WTC11 (cell line): ENCODE measurements around the gene DPF1. TPM values are rescaled to one million over a fixed set of nuclear protein-coding genes. Genes with fewer than 3 reads are reported as not detected.

Experiments
- ATAC-seq: fragments of 200-7000 bp; cut with Tn5 transposase; 2 replicates; pipeline ENCODE4 v1.10.0; 2021; ENCODE audit warnings: mild to moderate bottlenecking, moderate library complexity
- CTCF ChIA-PET: fragments of 300-600 bp; sonication (Branson Sonifier 250); formaldehyde crosslinking; loops from one replicate; lab custom pipeline; 2021; ENCODE audit warnings: antibody characterized with exemption; lab: Charles Lee
- POLR2A ChIA-PET: fragments of 350-600 bp; sonication (Branson Sonifier 250); formaldehyde crosslinking; loops from one replicate; lab custom pipeline; 2021; ENCODE audit warnings: antibody characterized with exemption; lab: Charles Lee
- DNase-seq: peaks from one replicate; pipeline ENCODE4 v3.0.0; 2021; ENCODE audit warnings: low spot score
- H3K27ac Mint-ChIP-seq: 2 replicates; pipeline ENCODE4 v1.8.0; 2021; ENCODE audit warnings: mixed read lengths
- H3K27me3 Mint-ChIP-seq: 2 replicates; pipeline ENCODE4 v1.8.0; 2021; ENCODE audit warnings: low read depth, mild to moderate bottlenecking, moderate library complexity, mixed read lengths
- H3K36me3 Mint-ChIP-seq: 2 replicates; pipeline ENCODE4 v1.8.0; 2021; ENCODE audit warnings: mixed read lengths
- H3K4me1 Mint-ChIP-seq: 2 replicates; pipeline ENCODE4 v1.8.0; 2022; ENCODE audit warnings: mixed read lengths
- H3K4me3 Mint-ChIP-seq: 2 replicates; pipeline ENCODE4 v1.8.0; 2021; ENCODE audit warnings: mild to moderate bottlenecking, moderate library complexity, mixed read lengths
- H3K9me3 Mint-ChIP-seq: 2 replicates; pipeline ENCODE4 v1.8.0; 2021; ENCODE audit warnings: mixed read lengths
- ATF1 ChIP-seq: sonication (generic); formaldehyde crosslinking; IDR thresholded peaks from 2 replicates; pipeline ENCODE4 v1.8.1; 2023; ENCODE audit warnings: mild to moderate bottlenecking, moderate library complexity, missing genetic modification reagents
- CBFB ChIP-seq: sonication (generic); formaldehyde crosslinking; IDR thresholded peaks from 2 replicates; pipeline ENCODE4 v1.8.1; 2022; ENCODE audit warnings: mild to moderate bottlenecking, low read depth, missing genetic modification reagents
- CREM ChIP-seq: sonication (generic); formaldehyde crosslinking; IDR thresholded peaks from 2 replicates; pipeline ENCODE4 v1.8.1; 2022; ENCODE audit warnings: mild to moderate bottlenecking, missing genetic modification reagents, moderate library complexity
- GTF2I ChIP-seq: fragments of 250-450 bp; sonication (Bioruptor Pico); conservative IDR thresholded peaks from 2 replicates; pipeline ENCODE4 v1.4.0; 2021; ENCODE audit warnings: mild to moderate bottlenecking
- HMGA2 ChIP-seq: fragments of 250-450 bp; sonication (Bioruptor Pico); IDR thresholded peaks from 2 replicates; pipeline ENCODE4 v1.4.0; 2021; ENCODE audit warnings: mild to moderate bottlenecking, moderate library complexity
- NR2C2 ChIP-seq: sonication (generic); formaldehyde crosslinking; IDR thresholded peaks from 2 replicates; pipeline ENCODE4 v1.8.0; 2022; ENCODE audit warnings: mild to moderate bottlenecking, missing genetic modification reagents
- PRRX2 ChIP-seq: fragments of 250-450 bp; sonication (Bioruptor Pico); IDR thresholded peaks from 2 replicates; pipeline ENCODE4 v1.8.0; 2021; ENCODE audit warnings: mild to moderate bottlenecking
- RORB ChIP-seq: fragments of 250-450 bp; sonication (Bioruptor Pico); IDR thresholded peaks from 2 replicates; pipeline ENCODE4 v1.9.0; 2021; ENCODE audit warnings: mild to moderate bottlenecking
- ZBTB21 ChIP-seq: sonication (generic); formaldehyde crosslinking; IDR thresholded peaks from 2 replicates; pipeline ENCODE4 v1.8.1; 2023; ENCODE audit warnings: mild to moderate bottlenecking, missing genetic modification reagents, borderline replicate concordance
- ZNF121 ChIP-seq: sonication (generic); formaldehyde crosslinking; IDR thresholded peaks from 2 replicates; pipeline ENCODE4 v1.8.0; 2023; ENCODE audit warnings: missing genetic modification reagents
- ZNF423 ChIP-seq: fragments of 250-450 bp; sonication (Bioruptor Pico); IDR thresholded peaks from 2 replicates; pipeline ENCODE4 v2.1.2; 2022; ENCODE audit warnings: mild to moderate bottlenecking, moderate library complexity
- total RNA-seq: library from RNA; stranded (reverse); gene quantifications from 3 replicates; pipeline ENCODE4 v1.2.3, GENCODE V29; 2021
- TF ChIP-seq, protein P1 (sequence below): sonication (generic); formaldehyde crosslinking; IDR thresholded peaks from 2 replicates; pipeline ENCODE4 v1.8.1; 2023; ENCODE audit warnings: mild to moderate bottlenecking, missing genetic modification reagents
- TF ChIP-seq, protein P2 (sequence below): fragments of 250-450 bp; sonication (Bioruptor Pico); IDR thresholded peaks from 2 replicates; pipeline ENCODE4 v1.9.0; 2021; ENCODE audit warnings: mild to moderate bottlenecking
- TF ChIP-seq, protein P3 (sequence below): sonication (generic); formaldehyde crosslinking; IDR thresholded peaks from 2 replicates; pipeline ENCODE4 v1.8.0; 2022; ENCODE audit warnings: mild to moderate bottlenecking, missing genetic modification reagents
- TF ChIP-seq, protein P4 (sequence below): fragments of 250-450 bp; sonication (Bioruptor Pico); conservative IDR thresholded peaks from 2 replicates; pipeline ENCODE4 v1.9.0; 2021; ENCODE audit warnings: mild to moderate bottlenecking
- TF ChIP-seq, protein P5 (sequence below): sonication (generic); formaldehyde crosslinking; IDR thresholded peaks from 2 replicates; pipeline ENCODE4 v1.8.0; 2022; ENCODE audit warnings: mild to moderate bottlenecking, missing genetic modification reagents

Gene DPF1
- total RNA-seq, 1 experiment from 2014 or later = 6.8 TPM

DNA sequence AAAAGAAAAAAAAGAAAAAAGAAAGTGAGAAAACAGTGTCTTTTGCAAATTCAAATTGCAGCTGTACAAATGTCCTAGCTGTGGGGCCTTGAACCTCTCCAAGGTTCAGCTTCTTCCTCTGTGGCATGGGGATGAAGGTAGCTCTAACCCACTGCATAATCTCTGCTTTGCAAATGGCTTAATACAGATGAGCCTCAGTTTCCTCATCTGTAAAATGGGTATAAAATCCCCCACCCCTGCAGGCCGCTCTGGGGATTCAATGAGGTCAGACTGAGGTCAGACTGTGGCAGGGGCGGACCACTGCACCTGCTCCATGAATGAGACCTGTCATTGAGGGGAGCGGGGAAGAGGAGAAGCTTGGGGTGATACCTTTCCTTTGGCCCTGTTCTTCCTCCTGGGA lies 5.8 kb downstream of the DPF1 start:
- no peak for TF ChIP-seq CREM (CRISPR knock-in tag)
- TF ChIP-seq, protein P1, sequence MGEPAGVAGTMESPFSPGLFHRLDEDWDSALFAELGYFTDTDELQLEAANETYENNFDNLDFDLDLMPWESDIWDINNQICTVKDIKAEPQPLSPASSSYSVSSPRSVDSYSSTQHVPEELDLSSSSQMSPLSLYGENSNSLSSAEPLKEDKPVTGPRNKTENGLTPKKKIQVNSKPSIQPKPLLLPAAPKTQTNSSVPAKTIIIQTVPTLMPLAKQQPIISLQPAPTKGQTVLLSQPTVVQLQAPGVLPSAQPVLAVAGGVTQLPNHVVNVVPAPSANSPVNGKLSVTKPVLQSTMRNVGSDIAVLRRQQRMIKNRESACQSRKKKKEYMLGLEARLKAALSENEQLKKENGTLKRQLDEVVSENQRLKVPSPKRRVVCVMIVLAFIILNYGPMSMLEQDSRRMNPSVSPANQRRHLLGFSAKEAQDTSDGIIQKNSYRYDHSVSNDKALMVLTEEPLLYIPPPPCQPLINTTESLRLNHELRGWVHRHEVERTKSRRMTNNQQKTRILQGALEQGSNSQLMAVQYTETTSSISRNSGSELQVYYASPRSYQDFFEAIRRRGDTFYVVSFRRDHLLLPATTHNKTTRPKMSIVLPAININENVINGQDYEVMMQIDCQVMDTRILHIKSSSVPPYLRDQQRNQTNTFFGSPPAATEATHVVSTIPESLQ (CRISPR knock-in tag) = no peak
- TF ChIP-seq, protein P2, sequence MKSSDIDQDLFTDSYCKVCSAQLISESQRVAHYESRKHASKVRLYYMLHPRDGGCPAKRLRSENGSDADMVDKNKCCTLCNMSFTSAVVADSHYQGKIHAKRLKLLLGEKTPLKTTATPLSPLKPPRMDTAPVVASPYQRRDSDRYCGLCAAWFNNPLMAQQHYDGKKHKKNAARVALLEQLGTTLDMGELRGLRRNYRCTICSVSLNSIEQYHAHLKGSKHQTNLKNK (CRISPR knock-in tag) = no peak
- TF ChIP-seq, protein P3, sequence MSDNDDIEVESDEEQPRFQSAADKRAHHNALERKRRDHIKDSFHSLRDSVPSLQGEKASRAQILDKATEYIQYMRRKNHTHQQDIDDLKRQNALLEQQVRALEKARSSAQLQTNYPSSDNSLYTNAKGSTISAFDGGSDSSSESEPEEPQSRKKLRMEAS = no peak
- TF ChIP-seq NR2C2 (CRISPR knock-in tag) = no peak
- no peak for TF ChIP-seq ZNF423 (CRISPR knock-in tag)
- TF ChIP-seq ZBTB21 = no peak
- Mint-ChIP-seq H3K9me3 (no peaks in the 10 kb centered on the region), H3K4me1 (peaks cover 9% of the 10 kb centered on the region), H3K36me3 (no peaks in the 10 kb centered on the region), H3K27me3 (no peaks in the 10 kb centered on the region), H3K4me3 (no peak overlapping the region), H3K27ac (no peak overlapping the region)
- DNase-seq (no peak), ATAC-seq (no peak)
- ChIA-PET POLR2A (no interaction called here), CTCF (no interaction called here)

DNA sequence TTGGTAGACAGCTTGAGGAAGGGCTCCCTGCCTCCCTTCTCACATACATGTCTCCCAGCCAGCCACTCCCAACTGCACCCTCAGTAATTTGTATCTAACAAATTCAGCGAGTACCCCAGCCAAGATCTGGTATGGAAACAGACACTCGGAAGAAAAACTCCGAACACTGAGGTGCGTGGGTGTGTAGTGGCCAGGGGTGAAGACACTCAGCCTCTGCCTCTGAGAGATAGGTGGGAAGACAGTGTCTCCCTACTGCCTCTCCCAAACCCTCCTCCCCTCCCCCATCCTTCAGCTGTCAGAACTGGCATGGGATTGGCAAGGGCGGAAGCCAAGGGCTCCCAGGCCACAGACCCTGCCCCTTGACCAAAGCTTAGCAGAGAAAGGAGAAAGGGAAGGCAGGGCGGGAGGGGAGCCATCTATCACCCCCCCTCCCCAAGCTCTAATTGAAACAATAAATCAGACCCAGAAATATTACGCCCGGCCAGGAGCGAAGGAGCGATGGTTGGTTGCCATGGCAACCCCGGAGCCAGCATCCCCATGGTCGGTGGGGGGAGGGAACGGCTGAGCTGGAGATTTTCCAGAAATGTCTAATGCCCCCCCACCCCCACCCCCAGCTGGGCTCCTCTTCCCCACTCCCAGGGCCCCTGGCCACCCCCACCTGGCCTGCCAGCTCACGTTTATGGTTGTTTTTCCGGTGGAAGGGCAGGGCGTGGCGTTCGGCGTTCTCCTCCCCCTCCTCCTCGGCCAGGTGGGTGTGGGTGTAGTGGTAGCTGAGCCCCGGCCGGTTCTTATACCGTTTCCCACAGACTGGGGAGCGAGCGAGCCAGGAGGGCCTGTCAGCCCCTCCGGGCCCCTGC lies 7.0 kb downstream of the DPF1 start:
- Mint-ChIP-seq H3K27ac (no peak overlapping the region), H3K27me3 (no peaks in the 10 kb centered on the region), H3K36me3 (no peaks in the 10 kb centered on the region), H3K9me3 (no peaks in the 10 kb centered on the region), H3K4me1 (peaks cover 4% of the 10 kb centered on the region; the same call in 1 of the 2 replicates), H3K4me3 (no peak overlapping the region)
- TF ChIP-seq PRRX2 (CRISPR knock-in tag) = no peak
- TF ChIP-seq CBFB = no peak
- ATAC-seq (no peak), DNase-seq (no peak)
- ChIA-PET POLR2A (no interaction called here), CTCF (interaction anchor here (0.8 to 1.0 kb wide), 2 partner anchors 10 to 75 kb away, joined by 3 to 5 read pairs; no protein-coding TSS in a partner anchor)

DNA sequence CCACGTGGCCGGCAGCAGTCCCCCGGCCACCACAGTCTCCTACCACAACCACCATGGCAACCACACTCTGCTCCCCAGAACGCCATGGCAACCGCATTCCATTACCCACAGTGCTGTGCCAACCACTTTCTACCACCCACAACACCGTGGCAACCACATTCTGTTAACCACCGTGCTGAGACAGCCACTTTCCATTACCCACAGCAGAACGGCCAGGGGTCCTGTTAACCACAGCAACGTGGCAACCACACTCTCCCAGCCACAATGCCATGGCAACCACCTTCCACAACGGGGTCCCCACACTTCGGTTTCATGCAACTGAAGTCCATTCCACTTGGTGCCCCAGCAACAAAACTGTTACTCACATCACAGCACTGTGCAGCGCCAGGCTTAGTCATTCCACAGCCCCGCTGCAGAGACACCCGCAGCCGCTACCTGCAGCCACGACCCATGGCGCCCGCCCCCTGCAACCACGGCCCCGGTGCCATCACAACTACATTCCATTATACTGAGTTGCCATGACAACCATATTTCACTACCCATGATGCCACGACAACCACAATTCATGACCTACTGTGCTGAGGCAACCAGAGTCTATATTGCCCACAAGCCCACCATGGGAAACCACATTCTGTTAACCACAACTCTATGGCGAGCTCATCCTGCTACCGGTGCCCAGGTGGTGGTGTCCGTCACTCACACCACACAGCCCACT lies 10.0 kb downstream of the DPF1 start:
- no peak overlapping the region for H3K27ac Mint-ChIP-seq

DNA sequence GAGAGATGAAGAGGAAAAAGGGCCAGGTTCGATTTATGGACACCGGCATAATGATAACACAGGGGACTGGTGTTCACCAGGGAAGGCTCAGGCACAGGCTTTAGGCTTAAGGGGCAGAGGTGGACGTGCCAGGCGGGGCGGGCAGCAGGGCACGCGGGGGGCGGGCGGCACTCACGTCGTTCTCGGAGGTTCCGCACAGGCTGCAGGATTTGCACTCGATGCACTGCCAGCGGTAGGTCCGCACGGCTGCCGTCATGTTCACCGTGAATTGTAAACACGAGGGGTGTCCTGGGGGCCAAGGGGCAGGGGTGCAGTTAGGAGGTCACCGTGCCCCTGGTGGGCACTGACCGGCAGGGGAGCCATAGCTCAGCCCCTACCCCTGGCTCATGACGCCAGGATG lies 10.6 kb downstream of the DPF1 start:
- ATAC-seq = no peak
- ChIA-PET CTCF (interaction anchor here (0.8 to 8.8 kb wide), 3 partner anchors 13 to 311 kb away, joined by 3 to 88 read pairs (median 5); no protein-coding TSS in a partner anchor), POLR2A (interaction anchor here (0.6 to 1.2 kb wide), 3 partner anchors 13 to 294 kb away, joined by 3 to 8 read pairs (median 4); no protein-coding TSS in a partner anchor)
- Mint-ChIP-seq H3K4me3 (no peak overlapping the region), H3K27ac (no peak overlapping the region), H3K9me3 (no peaks in the 10 kb centered on the region), H3K36me3 (no peaks in the 10 kb centered on the region), H3K27me3 (peaks cover 17% of the 10 kb centered on the region), H3K4me1 (peaks cover 20% of the 10 kb centered on the region)
- TF ChIP-seq ZNF121 (CRISPR knock-in tag) = no peak
- TF ChIP-seq CBFB = no peak
- TF ChIP-seq, protein P4, sequence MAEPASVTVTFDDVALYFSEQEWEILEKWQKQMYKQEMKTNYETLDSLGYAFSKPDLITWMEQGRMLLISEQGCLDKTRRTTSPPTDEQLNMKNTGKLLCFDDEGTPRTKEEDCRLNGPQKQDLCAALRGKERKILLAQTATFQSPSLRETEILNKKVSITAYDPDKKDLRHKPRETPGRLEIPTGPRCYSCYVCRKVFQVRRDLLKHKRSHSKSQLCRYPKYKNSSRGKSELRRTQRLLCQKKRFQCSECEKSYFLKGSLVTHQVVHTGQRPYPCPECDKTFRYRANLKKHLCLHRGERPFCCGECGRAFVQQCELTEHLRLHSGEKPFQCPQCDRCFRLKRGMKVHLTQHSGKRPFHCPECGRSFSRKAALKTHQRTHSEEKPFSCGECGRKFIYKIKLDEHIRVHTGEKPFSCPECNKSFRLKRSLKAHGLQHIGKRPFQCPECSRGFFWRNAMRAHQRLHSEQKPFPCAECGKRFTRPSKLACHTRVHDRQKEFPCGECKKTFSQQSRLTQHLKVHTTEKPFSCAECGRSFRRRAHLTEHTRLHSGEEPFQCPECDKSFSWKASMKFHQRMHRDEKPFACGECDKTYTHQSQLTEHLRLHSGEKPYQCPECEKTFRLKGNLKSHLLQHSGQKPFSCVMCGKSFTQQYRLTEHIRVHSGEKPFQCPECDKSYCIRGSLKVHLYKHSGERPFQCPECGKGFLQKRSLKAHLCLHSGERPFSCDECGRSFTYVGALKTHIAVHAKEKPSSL (CRISPR knock-in tag) = no peak
- TF ChIP-seq GTF2I (CRISPR knock-in tag) = no peak
- TF ChIP-seq, protein P5, sequence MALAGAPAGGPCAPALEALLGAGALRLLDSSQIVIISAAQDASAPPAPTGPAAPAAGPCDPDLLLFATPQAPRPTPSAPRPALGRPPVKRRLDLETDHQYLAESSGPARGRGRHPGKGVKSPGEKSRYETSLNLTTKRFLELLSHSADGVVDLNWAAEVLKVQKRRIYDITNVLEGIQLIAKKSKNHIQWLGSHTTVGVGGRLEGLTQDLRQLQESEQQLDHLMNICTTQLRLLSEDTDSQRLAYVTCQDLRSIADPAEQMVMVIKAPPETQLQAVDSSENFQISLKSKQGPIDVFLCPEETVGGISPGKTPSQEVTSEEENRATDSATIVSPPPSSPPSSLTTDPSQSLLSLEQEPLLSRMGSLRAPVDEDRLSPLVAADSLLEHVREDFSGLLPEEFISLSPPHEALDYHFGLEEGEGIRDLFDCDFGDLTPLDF (CRISPR knock-in tag) = no peak
- no peak for DNase-seq

More for the DNA sequence above, 10.0 kb downstream of the DPF1 start:
- POLR2A ChIA-PET = no interaction called here
- peaks cover 13% of the 10 kb centered on the region for H3K27me3 Mint-ChIP-seq
- DNase-seq (no peak), ATAC-seq (no peak)
- H3K9me3 Mint-ChIP-seq = no peaks in the 10 kb centered on the region
- TF ChIP-seq HMGA2 (CRISPR knock-in tag) (no peak), ATF1 (CRISPR knock-in tag) (no peak), RORB (no peak)
- H3K36me3 Mint-ChIP-seq = no peaks in the 10 kb centered on the region
- peaks cover 16% of the 10 kb centered on the region for H3K4me1 Mint-ChIP-seq
- H3K4me3 Mint-ChIP-seq = no peak overlapping the region
- CTCF ChIA-PET = interaction anchor here (1.0 to 1.4 kb wide), 3 partner anchors 11 to 72 kb away, joined by 3 to 4 read pairs (median 4); no protein-coding TSS in a partner anchor
